Retinal pigment epithelial cell (primary cell): ENCODE results near the gene NR2F6.

Experiments used
- DNase-seq: peaks from one replicate; pipeline ENCODE4 v3.0.0-alpha.2; 2010; ENCODE audit warnings: low read depth
- H3K4me3 ChIP-seq: 2 replicates; pipeline ENCODE4 v1.5.1; 2011; ENCODE audit warnings: mild to moderate bottlenecking, low read length, control low read depth, moderate library complexity
- TF ChIP-seq, protein P1 (sequence below): conservative IDR thresholded peaks from 2 replicates; pipeline ENCODE4 v1.5.1; 2011; ENCODE audit warnings: low read depth, low read length, control low read depth, inconsistent platforms

The NR2F6 gene

DNA sequence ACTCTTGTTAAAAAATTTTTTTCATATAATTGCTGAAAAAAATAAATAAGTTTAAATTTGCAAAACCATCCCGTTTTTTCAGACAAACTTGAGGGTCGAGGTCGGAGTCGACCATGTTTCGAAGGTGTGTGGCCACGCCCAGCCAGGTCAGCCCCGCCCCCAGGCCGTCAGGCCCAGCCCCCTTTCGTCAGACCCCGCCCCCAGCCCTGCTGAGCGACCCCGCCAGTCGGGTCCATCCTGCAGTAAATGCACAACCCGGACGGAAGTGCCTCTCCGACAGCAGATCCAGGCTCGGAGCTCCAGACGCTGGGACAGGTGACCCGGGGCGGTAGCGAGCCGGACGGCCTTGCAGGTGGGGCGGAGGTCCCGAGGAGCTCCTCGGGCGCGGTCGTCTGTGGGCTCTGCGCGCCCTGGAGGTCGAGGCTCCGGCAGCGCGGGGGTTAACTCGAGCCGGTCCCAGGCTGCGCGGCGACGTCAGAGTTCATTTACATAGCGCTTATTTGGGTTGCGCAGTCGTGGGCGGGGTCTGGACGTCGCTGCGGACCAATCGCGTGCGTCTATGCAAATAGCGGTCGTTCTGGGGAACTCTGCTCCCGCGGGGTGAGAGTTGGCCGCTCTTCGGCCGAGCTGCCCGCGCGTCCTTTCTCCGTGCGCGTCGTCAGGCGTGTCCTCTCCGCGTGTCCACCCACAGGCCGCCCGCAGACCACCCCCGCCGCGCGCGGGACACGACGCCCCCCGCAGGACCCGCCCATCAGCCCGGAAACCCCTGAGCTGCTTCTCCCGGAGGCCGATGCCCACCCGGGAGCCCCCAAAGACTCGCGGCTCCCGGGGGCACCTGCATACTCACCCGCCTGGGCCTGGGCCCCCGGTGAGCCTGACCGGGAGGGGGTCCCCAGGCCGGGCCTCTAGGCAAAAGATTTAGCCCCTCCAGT, 19.5 kb downstream of the NR2F6 start, which contains the start of gene OCEL1:
Gene OCEL1 (plus strand): TSS at position 225 of the 932 bp plus-strand sequence. CDS start 22 bp downstream, at position 247.
- DNase-seq: peak; percentile 91
- H3K4me3 ChIP-seq: peak within 1 kb of the TSS; percentile 71
- TF ChIP-seq, protein P1, sequence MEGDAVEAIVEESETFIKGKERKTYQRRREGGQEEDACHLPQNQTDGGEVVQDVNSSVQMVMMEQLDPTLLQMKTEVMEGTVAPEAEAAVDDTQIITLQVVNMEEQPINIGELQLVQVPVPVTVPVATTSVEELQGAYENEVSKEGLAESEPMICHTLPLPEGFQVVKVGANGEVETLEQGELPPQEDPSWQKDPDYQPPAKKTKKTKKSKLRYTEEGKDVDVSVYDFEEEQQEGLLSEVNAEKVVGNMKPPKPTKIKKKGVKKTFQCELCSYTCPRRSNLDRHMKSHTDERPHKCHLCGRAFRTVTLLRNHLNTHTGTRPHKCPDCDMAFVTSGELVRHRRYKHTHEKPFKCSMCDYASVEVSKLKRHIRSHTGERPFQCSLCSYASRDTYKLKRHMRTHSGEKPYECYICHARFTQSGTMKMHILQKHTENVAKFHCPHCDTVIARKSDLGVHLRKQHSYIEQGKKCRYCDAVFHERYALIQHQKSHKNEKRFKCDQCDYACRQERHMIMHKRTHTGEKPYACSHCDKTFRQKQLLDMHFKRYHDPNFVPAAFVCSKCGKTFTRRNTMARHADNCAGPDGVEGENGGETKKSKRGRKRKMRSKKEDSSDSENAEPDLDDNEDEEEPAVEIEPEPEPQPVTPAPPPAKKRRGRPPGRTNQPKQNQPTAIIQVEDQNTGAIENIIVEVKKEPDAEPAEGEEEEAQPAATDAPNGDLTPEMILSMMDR: no peak

DNA sequence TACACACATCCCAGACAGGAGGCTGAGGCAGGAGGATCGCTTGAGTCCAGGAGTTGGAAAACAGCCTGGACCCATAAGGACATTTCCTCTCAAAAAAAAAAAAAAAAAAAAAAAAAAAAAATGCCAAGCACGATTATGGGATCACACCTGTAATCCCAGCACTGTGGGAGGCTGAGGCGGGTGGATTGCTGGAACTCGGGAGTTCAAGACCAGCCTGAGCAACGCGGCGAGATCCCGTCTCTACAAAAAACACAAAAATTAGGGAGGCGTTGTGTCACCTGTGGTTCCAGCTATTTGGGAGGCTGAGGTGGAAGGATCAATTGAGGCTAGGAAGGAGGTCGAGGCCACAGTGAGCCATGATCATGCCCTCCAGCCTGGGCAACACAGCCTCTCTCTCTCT, 20.7 kb downstream of the NR2F6 start:
- TF ChIP-seq, protein P1: no peak
- no peak for DNase-seq
- H3K4me3 ChIP-seq: no peak overlapping the region

DNA sequence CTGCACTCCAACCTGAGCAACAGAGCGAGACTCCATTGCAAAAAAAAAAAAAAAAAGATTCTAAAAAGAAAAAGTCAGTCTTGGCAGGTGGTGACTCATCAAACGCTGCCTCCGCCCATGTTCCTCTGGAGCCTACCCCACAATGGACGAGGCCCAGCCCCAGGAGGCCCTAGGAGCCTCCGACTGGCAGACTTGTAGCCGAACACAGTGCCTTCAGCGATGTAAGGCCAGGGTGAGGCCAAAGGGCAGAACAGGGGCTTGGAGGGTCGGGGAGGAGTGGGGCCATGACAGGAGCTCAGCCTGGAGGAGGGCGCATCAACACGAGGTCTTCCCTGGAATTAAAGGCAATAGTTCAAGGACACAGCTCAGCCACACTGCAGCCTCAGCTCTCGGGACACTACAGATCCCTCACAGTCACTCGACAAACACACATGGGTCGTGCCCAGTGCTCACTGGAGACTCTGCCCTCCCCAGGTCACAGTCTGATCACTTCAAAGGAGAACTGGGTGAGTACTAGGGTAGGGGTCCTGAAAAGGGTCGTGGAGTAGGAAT, 25.4 kb downstream of the NR2F6 start:
- H3K4me3 ChIP-seq: no peak overlapping the region
- TF ChIP-seq, protein P1: no peak
- DNase-seq: peak; percentile 23

DNA sequence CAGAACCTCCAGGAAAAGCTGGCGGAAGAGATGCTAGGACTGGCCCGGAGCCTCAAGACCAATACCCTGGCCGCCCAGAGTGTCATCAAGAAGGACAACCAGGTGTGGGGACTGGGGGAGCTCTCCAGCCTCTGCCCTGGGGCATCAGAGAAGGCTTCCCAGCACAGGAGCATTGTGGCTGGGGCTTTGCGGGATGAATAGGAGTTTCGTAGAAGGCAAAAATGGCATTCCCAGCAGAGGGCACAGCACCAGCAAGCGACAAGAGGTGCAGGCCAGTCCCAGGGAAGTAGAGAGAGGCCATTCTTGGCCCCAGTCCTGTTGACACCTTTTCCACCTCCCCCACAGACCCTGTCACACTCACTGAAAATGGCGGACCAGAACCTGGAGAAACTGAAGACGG, 26.4 kb downstream of the NR2F6 start:
- H3K4me3 ChIP-seq: no peak overlapping the region
- TF ChIP-seq, protein P1: no peak
- DNase-seq: no peak

DNA sequence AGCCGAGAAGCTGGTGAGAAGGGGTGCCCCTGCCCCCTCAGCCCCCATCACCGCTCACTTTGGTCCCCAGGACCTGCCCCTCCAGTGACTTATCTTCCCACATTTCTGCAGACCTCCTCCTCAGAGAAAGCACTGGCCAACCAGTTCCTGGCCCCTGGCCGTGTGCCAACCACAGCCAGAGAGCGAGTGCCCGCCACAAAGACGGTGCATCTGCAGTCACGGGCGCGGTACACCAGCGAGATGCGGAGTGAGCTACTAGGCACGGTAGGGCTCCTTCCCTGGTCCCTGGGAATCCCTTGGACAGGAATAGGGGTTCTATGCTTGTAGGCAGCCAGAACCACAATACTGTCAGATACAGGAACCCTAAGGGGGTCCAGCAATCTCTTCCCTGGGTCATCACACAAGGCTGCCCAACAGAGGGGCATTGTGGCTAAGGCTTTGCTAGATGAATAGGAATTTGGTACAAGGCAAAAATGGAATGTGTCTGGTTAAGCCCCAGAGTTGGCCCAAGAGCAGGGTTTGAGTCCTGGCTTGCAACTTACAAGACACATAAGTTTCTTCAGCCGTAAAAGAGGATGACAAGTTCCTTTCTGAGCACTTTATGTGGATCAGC, 29.6 kb downstream of the NR2F6 start:
- H3K4me3 ChIP-seq: peak overlapping the region; percentile 73
- no peak for DNase-seq
- TF ChIP-seq, protein P1: no peak

DNA sequence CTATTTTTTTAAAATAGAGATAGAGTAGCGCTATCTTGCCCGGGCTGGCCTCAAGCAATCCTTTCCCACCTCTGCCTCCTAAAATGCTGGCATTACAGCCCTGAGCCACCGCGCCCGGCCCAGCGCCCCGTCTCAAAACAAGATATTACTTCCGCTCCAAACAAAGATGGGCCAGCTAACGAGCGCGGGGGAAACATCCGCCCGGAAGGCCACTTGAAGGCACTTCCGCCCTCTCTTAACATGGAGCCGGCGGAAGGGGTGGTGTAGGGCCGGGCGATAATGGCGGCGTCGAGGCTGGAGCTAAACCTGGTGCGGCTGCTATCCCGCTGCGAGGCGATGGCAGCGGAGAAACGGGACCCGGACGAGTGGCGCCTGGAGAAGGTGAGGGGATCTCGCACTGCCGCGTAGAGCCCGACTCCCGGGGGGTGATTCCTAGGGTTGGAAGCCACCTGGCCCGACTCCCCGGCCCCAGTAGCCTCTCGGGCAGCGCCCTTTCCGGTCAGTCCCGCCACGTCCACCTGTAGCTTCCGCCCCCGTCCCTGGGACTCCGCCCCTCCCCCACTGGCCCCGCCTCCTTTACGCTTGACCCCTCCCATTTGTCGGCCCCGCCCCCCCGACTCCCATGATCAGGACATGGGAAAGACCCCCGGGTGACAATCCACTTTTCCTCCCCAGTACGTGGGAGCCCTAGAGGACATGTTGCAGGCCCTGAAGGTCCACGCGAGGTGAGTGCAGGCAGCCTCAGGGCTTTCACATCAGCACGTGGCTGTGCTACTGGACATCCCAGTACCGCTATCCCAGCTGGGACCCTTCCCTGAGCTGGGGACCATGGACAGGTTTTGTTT, 30.4 kb downstream of the NR2F6 start, which contains the start of gene USE1:
Gene USE1 (plus strand): TSS at position 231 of the 845 bp plus-strand sequence. CDS start 49 bp downstream, at position 280.
- peak within 1 kb of the TSS; percentile 73 for H3K4me3 ChIP-seq
- TF ChIP-seq, protein P1: no peak
- DNase-seq: peak; percentile 64
